ENCODE results near the gene NEK11. TPM values are rescaled to one million over a fixed set of nuclear protein-coding genes. Genes with fewer than 3 reads are reported as not detected.
A peak's percentile ranks its signal among the peaks of the same experiment; 100 is the strongest.

Gene NEK11
- total RNA-seq, 1 donor from 2014 or later = 10.2 TPM

DNA sequence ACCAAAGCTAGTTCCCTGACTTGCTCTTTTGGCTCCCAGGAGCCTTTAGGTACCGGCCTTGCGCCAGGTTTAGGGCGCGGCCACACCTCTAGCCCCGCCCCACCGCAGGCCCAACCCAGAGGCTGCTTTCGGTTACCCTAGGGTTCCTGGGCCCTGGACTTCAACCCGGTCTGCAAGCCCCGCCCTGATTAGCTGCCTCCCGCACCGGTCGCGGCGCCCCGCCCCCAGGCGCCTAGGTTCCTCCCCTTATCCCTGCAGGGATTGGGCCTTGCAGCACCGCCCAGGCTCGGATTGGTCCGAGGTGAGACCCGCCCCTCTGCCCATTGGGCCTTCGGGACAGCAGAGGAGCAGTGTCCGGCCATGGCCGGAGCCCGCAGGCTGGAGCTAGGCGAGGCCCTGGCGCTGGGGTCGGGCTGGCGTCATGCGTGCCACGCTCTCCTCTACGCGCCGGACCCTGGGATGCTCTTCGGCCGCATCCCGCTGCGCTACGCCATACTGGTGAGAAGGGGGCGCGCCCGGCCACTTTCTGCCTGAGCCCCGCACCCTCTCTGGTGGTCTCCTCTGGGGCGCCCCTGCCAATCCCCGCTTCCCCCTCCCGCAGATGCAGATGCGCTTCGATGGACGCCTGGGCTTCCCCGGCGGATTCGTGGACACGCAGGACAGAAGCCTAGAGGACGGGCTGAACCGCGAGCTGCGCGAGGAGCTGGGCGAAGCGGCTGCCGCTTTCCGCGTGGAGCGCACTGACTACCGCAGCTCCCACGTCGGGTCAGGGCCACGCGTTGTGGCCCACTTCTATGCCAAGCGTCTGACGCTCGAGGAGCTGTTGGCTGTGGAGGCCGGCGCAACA is 355.0 kb downstream of the NEK11 start, which contains the start of gene NUDT16:
TSS of gene NUDT16 (plus strand) at position 330 of the 847 bp plus-strand sequence. CDS start at position 361, 31 bp downstream.
- no peaks in the 10 kb centered on the region for H3K27me3 ChIP-seq (ENCODE audit: low read depth)
- H3K36me3 ChIP-seq = peaks cover 22% of the 10 kb centered on the region
- H3K9me3 ChIP-seq = no peaks in the 10 kb centered on the region
- peak; percentile 100 for DNase-seq
- peak within 1 kb of the TSS; percentile 98 for H3K27ac ChIP-seq
- H3K4me3 ChIP-seq = peak within 1 kb of the TSS; percentile 97
- peak; percentile 98 to 99 for ATAC-seq
- intact Hi-C loops (cut with DNase I) = no loop called here
- H3K4me1 ChIP-seq = peaks cover 58% of the 10 kb centered on the region
- no peak for TF ChIP-seq CTCF (IDR thresholded peaks at IDR 0.05)

- Histone ChIP-seq H3K9me3 (no peaks in the 10 kb centered on the region), H3K36me3 (peaks cover 21% of the 10 kb centered on the region), H3K27ac (peak overlapping the region; percentile 80), H3K4me3 (no peak overlapping the region), H3K4me1 (peaks cover 63% of the 10 kb centered on the region), H3K27me3 (ENCODE audit: low read depth) (no peaks in the 10 kb centered on the region)
- DNase-seq = peak; percentile 90
- peak; percentile 88 to 91 for ATAC-seq
- intact Hi-C loops (cut with DNase I) = no loop called here
- no peak for TF ChIP-seq CTCF (IDR thresholded peaks at IDR 0.05)
Observed at GRCh38 chr3:131386429-131387165, 359.9 kb downstream of the NEK11 start.

DNA sequence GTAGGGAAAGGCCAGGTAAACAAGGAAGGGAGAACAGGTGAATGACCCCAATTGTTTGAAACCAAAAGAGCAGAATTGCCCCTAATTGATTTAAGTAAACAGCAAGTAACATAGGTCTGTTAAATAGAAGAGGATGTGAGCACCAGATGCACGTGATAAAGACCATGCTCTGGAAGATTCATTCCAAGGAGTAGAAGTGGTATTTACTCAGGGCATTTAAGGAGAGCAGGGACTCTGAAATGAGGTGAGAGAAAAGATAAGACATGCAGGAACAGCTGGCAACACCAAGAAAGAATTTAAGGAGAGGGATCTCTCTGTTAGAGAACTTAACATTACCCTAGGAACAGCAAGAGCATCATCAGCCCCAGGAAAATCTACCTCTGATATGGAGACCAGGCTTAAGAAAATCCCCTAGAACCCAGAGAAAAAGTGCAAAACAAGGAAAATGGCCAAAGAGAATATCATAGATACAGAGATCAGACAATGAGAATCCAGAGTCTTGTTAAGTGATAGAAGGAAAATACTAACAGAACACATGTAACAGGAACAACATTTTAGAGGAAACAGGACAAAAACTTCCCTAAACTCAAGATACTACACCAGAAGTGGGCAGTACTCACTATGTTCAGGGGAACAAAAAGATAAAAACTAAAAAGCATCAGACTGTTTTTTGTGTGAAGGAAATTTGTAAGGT is 361.3 kb downstream of the NEK11 start:
- no peak for TF ChIP-seq CTCF (IDR thresholded peaks at IDR 0.05)
- Histone ChIP-seq H3K4me3 (no peak overlapping the region), H3K27me3 (ENCODE audit: low read depth) (no peaks in the 10 kb centered on the region), H3K27ac (peak overlapping the region; percentile 80), H3K9me3 (no peaks in the 10 kb centered on the region), H3K36me3 (peaks cover 20% of the 10 kb centered on the region), H3K4me1 (peaks cover 54% of the 10 kb centered on the region)
- DNase-seq = no peak
- intact Hi-C loops (cut with DNase I) = no loop called here
- no peak for ATAC-seq

DNA sequence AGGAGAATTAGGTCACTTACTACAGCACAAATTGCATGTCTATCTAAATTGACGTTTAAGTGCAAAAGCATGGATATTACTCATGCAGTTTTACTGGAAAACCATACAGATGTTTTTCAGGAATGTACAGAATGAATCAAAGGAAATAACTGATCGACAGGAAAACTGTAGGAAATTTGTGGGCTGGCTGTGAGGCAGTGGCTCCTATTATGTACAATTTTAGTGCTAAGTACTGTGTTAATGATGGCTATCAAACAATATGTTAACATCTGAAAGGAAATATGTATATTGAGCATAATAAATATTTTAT is 361.8 kb downstream of the NEK11 start:
- intact Hi-C loops (cut with DNase I) = no loop called here
- peaks cover 49% of the 10 kb centered on the region for H3K4me1 ChIP-seq
- no peaks in the 10 kb centered on the region for H3K27me3 ChIP-seq (ENCODE audit: low read depth)
- ATAC-seq = no peak
- H3K27ac ChIP-seq = no peak overlapping the region
- no peak for DNase-seq
- no peak overlapping the region for H3K4me3 ChIP-seq
- no peak for TF ChIP-seq CTCF (IDR thresholded peaks at IDR 0.05)
- peaks cover 15% of the 10 kb centered on the region for H3K36me3 ChIP-seq
- no peaks in the 10 kb centered on the region for H3K9me3 ChIP-seq

- DNase-seq = no peak
- Histone ChIP-seq H3K4me3 (no peak overlapping the region), H3K27ac (no peak overlapping the region), H3K36me3 (no peaks in the 10 kb centered on the region), H3K9me3 (no peaks in the 10 kb centered on the region), H3K27me3 (ENCODE audit: low read depth) (no peaks in the 10 kb centered on the region), H3K4me1 (peaks cover 32% of the 10 kb centered on the region)
- no peak for ATAC-seq
- intact Hi-C loops (cut with DNase I) = no loop called here
- TF ChIP-seq CTCF (IDR thresholded peaks at IDR 0.05) = no peak
Observed at GRCh38 chr3:131390331-131390730, 363.7 kb downstream of the NEK11 start.
